GM12801 (cell line): ENCODE data around the gene DAB2IP.

ENCODE experiments used
- TF ChIP-seq, protein P1 (sequence below): IDR thresholded peaks from one replicate; pipeline ENCODE4 v1.5.1; 2011; ENCODE audit warnings: control low read depth; ENCODE audit not compliant: insufficient read length; ENCODE audit errors: extremely low read depth

DAB2IP gene

GRCh38 chr9:121620777-121621449 is 30.5 kb upstream of the DAB2IP start:
- TF ChIP-seq, protein P1, sequence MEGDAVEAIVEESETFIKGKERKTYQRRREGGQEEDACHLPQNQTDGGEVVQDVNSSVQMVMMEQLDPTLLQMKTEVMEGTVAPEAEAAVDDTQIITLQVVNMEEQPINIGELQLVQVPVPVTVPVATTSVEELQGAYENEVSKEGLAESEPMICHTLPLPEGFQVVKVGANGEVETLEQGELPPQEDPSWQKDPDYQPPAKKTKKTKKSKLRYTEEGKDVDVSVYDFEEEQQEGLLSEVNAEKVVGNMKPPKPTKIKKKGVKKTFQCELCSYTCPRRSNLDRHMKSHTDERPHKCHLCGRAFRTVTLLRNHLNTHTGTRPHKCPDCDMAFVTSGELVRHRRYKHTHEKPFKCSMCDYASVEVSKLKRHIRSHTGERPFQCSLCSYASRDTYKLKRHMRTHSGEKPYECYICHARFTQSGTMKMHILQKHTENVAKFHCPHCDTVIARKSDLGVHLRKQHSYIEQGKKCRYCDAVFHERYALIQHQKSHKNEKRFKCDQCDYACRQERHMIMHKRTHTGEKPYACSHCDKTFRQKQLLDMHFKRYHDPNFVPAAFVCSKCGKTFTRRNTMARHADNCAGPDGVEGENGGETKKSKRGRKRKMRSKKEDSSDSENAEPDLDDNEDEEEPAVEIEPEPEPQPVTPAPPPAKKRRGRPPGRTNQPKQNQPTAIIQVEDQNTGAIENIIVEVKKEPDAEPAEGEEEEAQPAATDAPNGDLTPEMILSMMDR: no peak

DNA sequence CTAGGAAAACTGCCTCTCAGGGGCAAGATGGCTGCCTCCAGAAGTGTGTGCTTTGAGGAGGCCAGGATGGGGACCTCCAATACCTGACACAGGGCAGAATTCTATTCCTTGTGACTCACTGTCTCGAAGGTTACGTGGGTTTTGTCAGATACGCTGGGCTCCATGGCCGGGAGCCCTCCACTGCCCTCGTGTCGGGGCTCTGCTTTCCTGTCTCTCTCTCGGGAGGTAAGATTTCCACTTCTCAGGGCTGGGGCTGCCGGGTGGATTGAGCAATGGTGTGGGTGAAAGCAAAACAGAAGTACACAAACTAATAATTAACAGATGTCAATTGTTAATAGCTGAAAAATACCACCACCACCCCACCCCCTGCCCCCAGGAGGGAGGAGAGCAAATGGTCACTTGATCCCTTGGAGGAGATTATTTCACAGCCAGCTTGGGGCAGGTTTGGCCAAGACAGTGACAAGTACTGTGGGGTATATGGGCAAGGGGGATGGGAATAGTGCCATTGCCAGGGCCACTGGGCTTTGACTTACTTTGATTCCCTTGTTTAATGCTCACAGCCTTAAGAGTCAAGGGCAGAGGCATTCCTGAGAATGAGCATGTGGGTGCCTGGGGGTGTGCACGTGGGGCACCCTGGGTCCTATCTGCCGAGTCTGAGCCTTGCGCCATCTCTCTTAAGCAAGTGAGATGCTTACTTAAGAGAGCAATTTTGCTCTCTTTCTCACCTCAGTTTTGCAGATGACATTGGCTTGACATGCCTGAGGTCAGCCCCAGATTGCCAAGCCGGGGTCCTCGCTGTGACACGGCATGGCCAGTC is 28.8 kb upstream of the DAB2IP start:
- TF ChIP-seq, protein P1: no peak

GRCh38 chr9:121625590-121625989 is 25.8 kb upstream of the DAB2IP start:
- TF ChIP-seq, protein P1: no peak

DNA sequence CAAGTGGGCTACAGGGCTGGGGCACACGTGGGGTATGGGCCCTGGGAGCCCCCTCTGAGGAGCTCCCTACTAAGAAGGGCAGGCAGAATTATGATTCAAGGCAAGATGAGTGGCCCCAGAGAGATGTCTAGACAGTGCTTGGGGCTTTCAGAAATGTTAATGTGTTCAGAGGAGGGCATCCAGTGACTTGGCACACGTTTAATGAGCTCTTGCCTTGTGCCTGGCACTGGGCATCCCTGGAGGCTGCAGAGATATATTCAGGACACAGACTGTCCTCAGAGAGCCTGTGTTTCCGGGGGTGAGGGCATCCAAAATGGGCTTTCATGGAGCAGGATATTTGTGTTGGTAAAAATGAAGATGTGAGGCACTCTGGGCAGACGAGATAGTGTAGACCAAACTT is 25.4 kb upstream of the DAB2IP start:
- TF ChIP-seq, protein P1: no peak

GRCh38 chr9:121627427-121627826 is 24.0 kb upstream of the DAB2IP start:
- TF ChIP-seq, protein P1: no peak

GRCh38 chr9:121628401-121628800 is 23.0 kb upstream of the DAB2IP start:
- TF ChIP-seq, protein P1: no peak

DNA sequence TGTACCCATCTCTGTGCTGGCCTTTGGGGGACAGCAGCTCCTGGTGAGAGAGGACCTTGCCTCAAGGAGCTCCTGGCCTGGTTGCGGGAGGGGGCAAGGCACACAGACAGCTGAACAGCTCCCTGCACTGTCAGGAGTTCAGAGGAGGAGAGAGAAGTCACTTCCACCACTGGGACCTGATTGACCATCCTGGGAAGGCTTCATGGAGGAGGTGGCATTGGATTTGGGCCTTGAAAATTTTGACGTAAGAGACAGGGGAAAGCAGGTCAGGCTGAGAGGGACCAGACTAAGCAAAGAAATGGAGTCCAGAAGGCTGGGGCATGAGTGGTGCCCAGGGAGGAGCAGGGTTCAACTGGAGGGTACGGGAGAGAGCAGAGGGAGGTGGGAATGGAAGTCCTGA is 20.3 kb upstream of the DAB2IP start:
- TF ChIP-seq, protein P1: no peak
